Neural cell (in vitro differentiated cells): ENCODE results near the gene RACK1. TPM values are rescaled to one million over a fixed set of nuclear protein-coding genes. Genes with fewer than 3 reads are reported as not detected.
A peak's percentile ranks its signal among the peaks of the same experiment; 100 is the strongest.

Source experiments
- H2AFZ ChIP-seq: fragments of 200-600, 300-800 bp; sonication (generic), shearing (Covaris generic); 2 replicates; pipeline ENCODE4 v1.6.0; 2014; ENCODE audit warnings: low read depth, mild to moderate bottlenecking, antibody characterized with exemption, low read length, moderate library complexity
- H3F3A ChIP-seq: fragments of 200-600 bp; shearing (Covaris generic); 2 replicates; pipeline ENCODE4 v1.6.1; 2016; ENCODE audit warnings: mild to moderate bottlenecking, moderate library complexity, mixed read lengths, antibody characterized with exemption, low read length; ENCODE audit not compliant: insufficient read depth, poor library complexity, severe bottlenecking
- H3K27ac ChIP-seq: fragments of 200-600, 300-800 bp; sonication (generic), shearing (Covaris generic); 2 replicates; pipeline ENCODE4 v1.5.1; 2014; ENCODE audit warnings: mild to moderate bottlenecking, low read length, moderate library complexity
- H3K27me3 ChIP-seq: fragments of 300-800, 200-600 bp; sonication (generic), shearing (Covaris generic); 2 replicates; pipeline ENCODE4 v1.6.0; 2014; ENCODE audit warnings: mild to moderate bottlenecking, low read depth, low read length, moderate library complexity; ENCODE audit not compliant: insufficient read depth
- H3K36me3 ChIP-seq: fragments of 300-800, 200-600 bp; sonication (generic), shearing (Covaris generic); 2 replicates; pipeline ENCODE4 v1.5.1; 2014; ENCODE audit warnings: mild to moderate bottlenecking, antibody characterized with exemption, low read length, moderate library complexity; ENCODE audit not compliant: insufficient read depth
- H3K4me2 ChIP-seq: fragments of 300-800, 200-600 bp; sonication (generic), shearing (Covaris generic); 2 replicates; pipeline ENCODE4 v1.6.0; 2014; ENCODE audit warnings: mild to moderate bottlenecking, low read length
- H3K4me3 ChIP-seq: fragments of 300-800, 200-600 bp; sonication (generic), shearing (Covaris generic); 2 replicates; pipeline ENCODE4 v1.5.1; 2014; ENCODE audit warnings: mild to moderate bottlenecking, low read length, moderate library complexity
- H3K79me2 ChIP-seq: fragments of 200-600 bp; shearing (Covaris generic); replicated peaks from 2 replicates; pipeline ENCODE4 v1.6.0; 2014; ENCODE audit warnings: mild to moderate bottlenecking, low read length, moderate library complexity; ENCODE audit not compliant: insufficient read depth
- H3K9ac ChIP-seq: fragments of 300-800, 200-600 bp; sonication (generic), shearing (Covaris generic); 2 replicates; pipeline ENCODE4 v1.6.1; 2016; ENCODE audit warnings: mild to moderate bottlenecking, low read length, mixed read lengths
- H3K9me2 ChIP-seq: fragments of 200-600 bp; shearing (Covaris generic); 2 replicates; pipeline ENCODE4 v1.6.1; 2016; ENCODE audit warnings: mild to moderate bottlenecking, low read length, mixed read lengths; ENCODE audit not compliant: insufficient read depth
- H3K9me3 ChIP-seq: fragments of 200-600, 300-800 bp; sonication (generic), shearing (Covaris generic); 2 replicates; pipeline ENCODE4 v1.6.1; 2016; ENCODE audit warnings: mild to moderate bottlenecking, mixed run types, low read length, moderate library complexity, mixed read lengths
- H4K20me1 ChIP-seq: fragments of 200-600 bp; shearing (Covaris generic); 2 replicates; pipeline ENCODE4 v1.6.1; 2016; ENCODE audit warnings: mild to moderate bottlenecking, mixed run types; ENCODE audit not compliant: insufficient read depth
- MXI1 ChIP-seq: fragments of 450-650 bp; conservative IDR thresholded peaks from 2 replicates; pipeline ENCODE4 v1.6.1; 2014; ENCODE audit warnings: antibody characterized with exemption, mild to moderate bottlenecking; ENCODE audit not compliant: poor library complexity, severe bottlenecking
- RAD21 ChIP-seq: fragments of 450-650 bp; conservative IDR thresholded peaks from 2 replicates; pipeline ENCODE4 v1.6.1; 2014; ENCODE audit warnings: antibody characterized with exemption, mild to moderate bottlenecking, moderate library complexity
- SMC3 ChIP-seq: fragments of 450-650 bp; conservative IDR thresholded peaks from 2 replicates; pipeline ENCODE4 v1.6.1; 2014; ENCODE audit warnings: antibody characterized with exemption, mild to moderate bottlenecking, moderate library complexity; ENCODE audit not compliant: poor library complexity
- TAF1 ChIP-seq: IDR thresholded peaks from 2 replicates; pipeline ENCODE4 v1.6.1; 2012; ENCODE audit warnings: low read depth
- polyA plus RNA-seq: library from polyadenylated mRNA; depleted of rRNA; stranded (reverse); fragments of >200 nt; gene quantifications from 2 replicates; pipeline ENCODE4 v1.2.3, GENCODE V29; 2014
- TF ChIP-seq, protein P1 (sequence below): IDR thresholded peaks from 2 replicates; pipeline ENCODE4 v1.6.1; 2012; ENCODE audit warnings: borderline replicate concordance

Gene RACK1
- polyA plus RNA-seq, 1 donor from 2014 or later = 2,178 TPM

DNA sequence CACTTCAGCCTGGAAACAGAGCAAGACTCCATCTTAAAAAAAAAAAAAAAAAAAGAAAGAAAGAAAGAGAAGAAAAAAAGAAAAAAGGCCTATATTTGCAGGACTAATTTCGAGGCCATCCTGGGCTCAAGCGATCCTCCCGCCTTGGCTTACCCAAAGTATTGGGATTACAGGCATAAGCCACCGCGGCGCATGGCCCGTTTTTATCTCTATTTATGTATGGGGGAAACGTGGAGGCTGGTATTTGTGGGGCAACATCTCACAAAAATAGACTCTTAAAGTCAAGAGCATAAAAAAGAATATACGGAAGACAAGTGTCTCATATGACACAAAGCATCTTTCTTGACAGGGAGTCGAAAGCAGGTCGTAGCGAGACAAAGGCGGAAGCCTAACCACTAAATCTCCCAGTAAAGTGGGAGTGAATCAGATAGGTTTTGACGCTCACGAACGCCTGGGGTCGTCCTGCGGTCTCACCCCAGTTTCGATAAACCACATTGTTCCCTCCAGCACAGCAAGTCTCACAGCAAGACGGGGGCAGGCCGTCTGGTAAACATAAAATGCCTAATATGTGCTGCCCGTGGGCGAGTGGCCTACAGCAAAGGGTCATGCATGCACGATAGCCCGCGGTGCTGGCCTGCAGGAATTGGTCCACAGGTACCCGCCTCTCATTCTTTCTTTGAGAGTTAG lies 22.5 kb downstream of the RACK1 start:
- H3K79me2 ChIP-seq = peaks cover 21% of the 10 kb centered on the region
- no peaks in the 10 kb centered on the region for H3K9me2 ChIP-seq
- H3K4me2 ChIP-seq = no peak overlapping the region
- peaks cover 5% of the 10 kb centered on the region for H3K27me3 ChIP-seq
- no peak overlapping the region for H2AFZ ChIP-seq
- TF ChIP-seq TAF1 (no peak), SMC3 (no peak)
- no peaks in the 10 kb centered on the region for H3K9me3 ChIP-seq
- H3K36me3 ChIP-seq = no peaks in the 10 kb centered on the region
- peak overlapping the region; percentile 93 for H3K4me3 ChIP-seq
- H3F3A ChIP-seq = peaks cover 2% of the 10 kb centered on the region
- H3K27ac ChIP-seq = no peak overlapping the region
- H4K20me1 ChIP-seq = no peaks in the 10 kb centered on the region
- H3K9ac ChIP-seq = no peak overlapping the region

DNA sequence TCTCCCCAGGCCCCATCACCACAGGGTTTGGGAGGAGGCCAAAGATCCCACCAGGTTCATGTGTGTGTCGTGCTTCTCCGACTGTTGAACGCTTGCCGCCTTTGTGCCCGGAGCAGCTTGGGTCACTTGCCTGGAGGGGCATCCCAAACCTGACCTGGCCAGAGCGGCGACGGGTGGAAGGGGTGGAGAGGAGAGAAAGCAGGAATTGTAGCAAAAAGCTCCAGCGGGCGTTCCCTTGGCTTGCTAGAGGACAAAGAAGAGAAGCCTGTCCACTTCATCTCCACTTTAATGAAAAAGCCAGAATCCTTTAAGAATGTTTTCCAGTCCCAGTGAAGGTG lies 23.6 kb downstream of the RACK1 start:
- no peak overlapping the region for H2AFZ ChIP-seq
- no peaks in the 10 kb centered on the region for H3K9me3 ChIP-seq
- no peak overlapping the region for H3K4me2 ChIP-seq
- H4K20me1 ChIP-seq = no peaks in the 10 kb centered on the region
- H3F3A ChIP-seq = peaks cover 2% of the 10 kb centered on the region
- H3K79me2 ChIP-seq = peaks cover 14% of the 10 kb centered on the region
- no peak overlapping the region for H3K9ac ChIP-seq
- H3K9me2 ChIP-seq = no peaks in the 10 kb centered on the region
- peaks cover 10% of the 10 kb centered on the region for H3K27me3 ChIP-seq
- TF ChIP-seq, protein P1, sequence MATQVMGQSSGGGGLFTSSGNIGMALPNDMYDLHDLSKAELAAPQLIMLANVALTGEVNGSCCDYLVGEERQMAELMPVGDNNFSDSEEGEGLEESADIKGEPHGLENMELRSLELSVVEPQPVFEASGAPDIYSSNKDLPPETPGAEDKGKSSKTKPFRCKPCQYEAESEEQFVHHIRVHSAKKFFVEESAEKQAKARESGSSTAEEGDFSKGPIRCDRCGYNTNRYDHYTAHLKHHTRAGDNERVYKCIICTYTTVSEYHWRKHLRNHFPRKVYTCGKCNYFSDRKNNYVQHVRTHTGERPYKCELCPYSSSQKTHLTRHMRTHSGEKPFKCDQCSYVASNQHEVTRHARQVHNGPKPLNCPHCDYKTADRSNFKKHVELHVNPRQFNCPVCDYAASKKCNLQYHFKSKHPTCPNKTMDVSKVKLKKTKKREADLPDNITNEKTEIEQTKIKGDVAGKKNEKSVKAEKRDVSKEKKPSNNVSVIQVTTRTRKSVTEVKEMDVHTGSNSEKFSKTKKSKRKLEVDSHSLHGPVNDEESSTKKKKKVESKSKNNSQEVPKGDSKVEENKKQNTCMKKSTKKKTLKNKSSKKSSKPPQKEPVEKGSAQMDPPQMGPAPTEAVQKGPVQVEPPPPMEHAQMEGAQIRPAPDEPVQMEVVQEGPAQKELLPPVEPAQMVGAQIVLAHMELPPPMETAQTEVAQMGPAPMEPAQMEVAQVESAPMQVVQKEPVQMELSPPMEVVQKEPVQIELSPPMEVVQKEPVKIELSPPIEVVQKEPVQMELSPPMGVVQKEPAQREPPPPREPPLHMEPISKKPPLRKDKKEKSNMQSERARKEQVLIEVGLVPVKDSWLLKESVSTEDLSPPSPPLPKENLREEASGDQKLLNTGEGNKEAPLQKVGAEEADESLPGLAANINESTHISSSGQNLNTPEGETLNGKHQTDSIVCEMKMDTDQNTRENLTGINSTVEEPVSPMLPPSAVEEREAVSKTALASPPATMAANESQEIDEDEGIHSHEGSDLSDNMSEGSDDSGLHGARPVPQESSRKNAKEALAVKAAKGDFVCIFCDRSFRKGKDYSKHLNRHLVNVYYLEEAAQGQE = no peak
- no peak overlapping the region for H3K27ac ChIP-seq
- H3K4me3 ChIP-seq = no peak overlapping the region
- H3K36me3 ChIP-seq = no peaks in the 10 kb centered on the region

GRCh38 chr5:181219262-181220177 lies 24.2 kb downstream of the RACK1 start:
- H3K27me3 ChIP-seq = peaks cover 10% of the 10 kb centered on the region
- no peak overlapping the region for H3K4me3 ChIP-seq
- no peaks in the 10 kb centered on the region for H3K9me2 ChIP-seq
- no peak for TF ChIP-seq RAD21
- TF ChIP-seq MXI1 = no peak
- no peak overlapping the region for H2AFZ ChIP-seq
- no peaks in the 10 kb centered on the region for H3K9me3 ChIP-seq
- no peaks in the 10 kb centered on the region for H3K36me3 ChIP-seq
- peaks cover 7% of the 10 kb centered on the region for H3K79me2 ChIP-seq
- H3K27ac ChIP-seq = no peak overlapping the region
- H3K9ac ChIP-seq = no peak overlapping the region
- H4K20me1 ChIP-seq = no peaks in the 10 kb centered on the region
- peaks cover 2% of the 10 kb centered on the region for H3F3A ChIP-seq
- no peak overlapping the region for H3K4me2 ChIP-seq
